H1 (cell line): Measurements from ENCODE around the gene RELN. TPM values are rescaled to one million over a fixed set of nuclear protein-coding genes. Genes with fewer than 3 reads are reported as not detected.
A peak's percentile ranks its signal among the peaks of the same experiment; 100 is the strongest.

Source experiments
- CTCF ChIA-PET: fragments of 300-600 bp; sonication (Branson Sonifier 250); formaldehyde crosslinking; loops from one replicate; lab custom pipeline; 2021; ENCODE audit not compliant: partially characterized antibody; lab: Charles Lee
- POLR2A ChIA-PET: fragments of 300-600 bp; sonication (Branson Sonifier 250); formaldehyde crosslinking; loops from one replicate; lab custom pipeline; 2021; ENCODE audit warnings: inconsistent platforms; ENCODE audit not compliant: partially characterized antibody; lab: Charles Lee
- DNase-seq, 2 experiments: peaks; one replicate each; pipeline versions ENCODE4 v3.0.0 to v3.0.0-alpha.2; 2010 to 2022; ENCODE audit warnings: low spot score in 2 of 2, low read depth in 1 of 2, mixed read lengths in 1 of 2
- FAIRE-seq: peaks from 2 replicates; lab custom pipeline; 2011; peaks lifted over from hg19 to GRCh38; lab: Jason Lieb, UNC
- H2AFZ ChIP-seq: 2 replicates; pipeline ENCODE4 v1.8.1; 2012; ENCODE audit warnings: low read length, inconsistent platforms
- H2AK5ac ChIP-seq: 2 replicates; pipeline ENCODE4 v1.6.1; 2013; ENCODE audit warnings: low read depth, low read length
- H2BK120ac ChIP-seq: replicated peaks from 2 replicates; pipeline ENCODE3; 2013; ENCODE audit warnings: low read depth, low read length, inconsistent platforms
- H2BK12ac ChIP-seq: 2 replicates; pipeline ENCODE4 v1.6.1; 2013; ENCODE audit warnings: low read depth, low read length
- H2BK15ac ChIP-seq: 2 replicates; pipeline ENCODE4 v1.6.1; 2013; ENCODE audit warnings: low read length
- H2BK20ac ChIP-seq: 2 replicates; pipeline ENCODE4 v1.6.1; 2013; ENCODE audit warnings: low read length
- H2BK5ac ChIP-seq: 2 replicates; pipeline ENCODE4 v1.6.1; 2013; ENCODE audit warnings: low read depth, low read length
- H3K14ac ChIP-seq: 2 replicates; pipeline ENCODE4 v1.6.1; 2013; ENCODE audit warnings: inconsistent platforms; ENCODE audit not compliant: insufficient read length
- H3K18ac ChIP-seq: 2 replicates; pipeline ENCODE4 v1.6.1; 2013; ENCODE audit warnings: low read length; ENCODE audit errors: extremely low read depth
- H3K23ac ChIP-seq: 2 replicates; pipeline ENCODE4 v1.6.1; 2013; ENCODE audit warnings: inconsistent platforms; ENCODE audit not compliant: insufficient read length
- H3K23me2 ChIP-seq: 2 replicates; pipeline ENCODE4 v1.6.1; 2013; ENCODE audit warnings: low read depth, low read length
- H3K27ac ChIP-seq: 2 replicates; pipeline ENCODE4 v1.6.1; 2011; ENCODE audit warnings: low read depth, low read length, inconsistent platforms
- H3K27me3 ChIP-seq, 4 experiments: replicated peaks in 1 of 4; 1 replicate in 1 of 4; 2 replicates in 3 of 4; pipeline versions ENCODE4 v1.6.1 to v1.8.1; 2011 to 2013; ENCODE audit warnings: low read length in 3 of 4, mild to moderate bottlenecking in 3 of 4, inconsistent platforms in 2 of 4, mixed read lengths in 2 of 4, moderate library complexity in 1 of 4; ENCODE audit not compliant: control insufficient read depth in 3 of 4, insufficient read depth in 3 of 4; ENCODE audit errors: extremely low read depth in 1 of 4
- H3K36me3 ChIP-seq, 4 experiments: 2 replicates each; pipeline versions ENCODE4 v1.6.1 to v1.8.1; 2011 to 2013; ENCODE audit warnings: mild to moderate bottlenecking in 4 of 4, low read length in 3 of 4, moderate library complexity in 2 of 4, control low read depth in 1 of 4, inconsistent platforms in 1 of 4; ENCODE audit not compliant: insufficient read depth in 4 of 4, control insufficient read depth in 2 of 4
- H3K4ac ChIP-seq: replicated peaks from 2 replicates; pipeline ENCODE3; 2013; ENCODE audit warnings: low read length, low read depth, mixed read lengths, inconsistent platforms; ENCODE audit not compliant: insufficient read length
- H3K4me1 ChIP-seq, 4 experiments: replicated peaks in 1 of 4; 1 replicate in 1 of 4; 2 replicates in 3 of 4; pipeline versions ENCODE4 v1.6.1 to v1.8.1; 2011 to 2013; ENCODE audit warnings: low read length in 3 of 4, inconsistent platforms in 2 of 4, mixed read lengths in 1 of 4; ENCODE audit not compliant: insufficient read depth in 4 of 4, control insufficient read depth in 3 of 4
- H3K4me2 ChIP-seq, 2 experiments: 2 replicates each; pipeline versions ENCODE4 v1.6.1 to v1.8.1; 2011 to 2013; ENCODE audit warnings: low read depth in 2 of 2, low read length in 2 of 2, control low read depth in 1 of 2, inconsistent platforms in 1 of 2, mild to moderate bottlenecking in 1 of 2; ENCODE audit not compliant: insufficient read depth in 1 of 2
- H3K4me3 ChIP-seq, 4 experiments: fragments of 200-600, 300-600 bp in 1 of 4; sonication (generic), shearing (Covaris generic), sonication (Bioruptor Twin) in 1 of 4; 2 replicates each; pipeline versions ENCODE4 v1.5.1 to v1.8.1; 2011 to 2016; ENCODE audit warnings: low read length in 4 of 4, low read depth in 3 of 4, control low read depth in 2 of 4, inconsistent platforms in 2 of 4, mild to moderate bottlenecking in 2 of 4, mixed read lengths in 1 of 4, moderate library complexity in 1 of 4; ENCODE audit not compliant: insufficient read depth in 2 of 4; ENCODE audit errors: extremely low read depth in 1 of 4
- H3K56ac ChIP-seq: replicated peaks from 2 replicates; pipeline ENCODE3; 2013; ENCODE audit warnings: low read depth, mild to moderate bottlenecking, mixed read lengths, low read length, inconsistent platforms; ENCODE audit not compliant: insufficient read length
- H3K79me1 ChIP-seq: 2 replicates; pipeline ENCODE4 v1.6.1; 2013; ENCODE audit warnings: low read depth, low read length, control low read depth
- H3K79me2 ChIP-seq, 2 experiments: 2 replicates each; pipeline versions ENCODE4 v1.6.1 to v1.8.1; 2012 to 2013; ENCODE audit warnings: low read length in 2 of 2, mild to moderate bottlenecking in 2 of 2, inconsistent platforms in 1 of 2; ENCODE audit not compliant: insufficient read depth in 2 of 2, control insufficient read depth in 1 of 2
- H3K9ac ChIP-seq, 4 experiments: replicated peaks in 1 of 4; 1 replicate in 1 of 4; 2 replicates in 3 of 4; pipeline versions ENCODE4 v1.6.1 to v1.8.1; 2011 to 2013; ENCODE audit warnings: low read depth in 3 of 4, low read length in 3 of 4, control low read depth in 2 of 4, mild to moderate bottlenecking in 2 of 4, moderate library complexity in 2 of 4, inconsistent platforms in 1 of 4; ENCODE audit errors: extremely low read depth in 1 of 4
- H3K9me3 ChIP-seq, 2 experiments: 2 replicates each; pipeline versions ENCODE4 v1.6.1 to v1.8.1; 2012 to 2013; ENCODE audit warnings: mild to moderate bottlenecking in 2 of 2, moderate library complexity in 2 of 2, control low read depth in 1 of 2, inconsistent platforms in 1 of 2, low read depth in 1 of 2, low read length in 1 of 2, mixed read lengths in 1 of 2; ENCODE audit not compliant: insufficient read depth in 2 of 2
- H4K20me1 ChIP-seq, 2 experiments: replicated peaks in 1 of 2; 2 replicates each; pipeline versions ENCODE3 to v1.8.1; 2011 to 2013; ENCODE audit warnings: inconsistent platforms in 2 of 2, low read length in 2 of 2, mild to moderate bottlenecking in 1 of 2; ENCODE audit not compliant: insufficient read depth in 2 of 2, control insufficient read depth in 1 of 2
- H4K5ac ChIP-seq: 2 replicates; pipeline ENCODE4 v1.6.1; 2013; ENCODE audit warnings: low read length, low read depth, mixed read lengths, inconsistent platforms; ENCODE audit not compliant: insufficient read length
- H4K8ac ChIP-seq: 2 replicates; pipeline ENCODE4 v1.8.0; 2013; ENCODE audit warnings: mild to moderate bottlenecking, moderate library complexity, low read length, inconsistent platforms; ENCODE audit not compliant: insufficient read depth; ENCODE audit errors: extremely low read depth
- H4K91ac ChIP-seq: replicated peaks from 2 replicates; pipeline ENCODE3; 2013; ENCODE audit warnings: low read length, mixed read lengths, inconsistent platforms; ENCODE audit not compliant: insufficient read length
- SP1 ChIP-seq: IDR thresholded peaks from 2 replicates; pipeline ENCODE4 v1.6.1; 2011; ENCODE audit warnings: low read depth, low read length
- WGBS, 2 experiments: shearing (Covaris generic) in 1 of 2; methylation state at CpG; one replicate each; pipeline versions ENCODE4 v1.1.6 to v1.1.7; 2013 to 2015; ENCODE audit warnings: low lambda C conversion rate in 2 of 2, mixed read lengths in 2 of 2, inconsistent platforms in 1 of 2, low coverage in 1 of 2, missing lambda C conversion rate in 1 of 2; ENCODE audit not compliant: insufficient replicate concordance in 2 of 2, insufficient coverage in 1 of 2, insufficient read length in 1 of 2; ENCODE audit errors: extremely low coverage in 1 of 2, missing lambda C conversion rate in 1 of 2; 5-methylcytosine and 5-hydroxymethylcytosine counted together
- polyA plus RNA-seq, 7 experiments: library from polyadenylated mRNA; depleted of rRNA in 3 of 7; stranded (reverse) in 5 of 7; unstranded in 2 of 7; fragments of >200 nt in 5 of 7; fragments of 200-250 nt in 2 of 7; gene quantifications; 1 replicate in 5 of 7; 2 replicates in 1 of 7; 4 replicates in 1 of 7; pipeline versions ENCODE4 v1.2.1 to v1.2.3, GENCODE V29; 2011 to 2013; ENCODE audit warnings: missing spikeins in 2 of 7, mixed read lengths in 2 of 7
- total RNA-seq: library from RNA; stranded (reverse); fragmentation: NEBNext Ultra II Directional; extraction: Animal tissue kit (Norgen Biotek cat#: 25700); gene quantifications from 2 replicates; pipeline ENCODE4 v1.2.1, GENCODE V29; 2021

The RELN gene
- total and polyA plus RNA-seq, 2 of the 8 experiments (the other 6 are each of a cell fraction or from before 2014, with no cell fraction given) = 0.03 to 0.07 TPM

GRCh38 chr7:103862302-103863035 lies 127.0 kb downstream of the RELN start:
- Histone ChIP-seq H3K36me3 (no peaks in the 10 kb centered on the region), H3K56ac (no peak overlapping the region), H3K27me3 (no peaks in the 10 kb centered on the region), H3K9me3 (no peaks in the 10 kb centered on the region), H3K79me2 (no peaks in the 10 kb centered on the region), H2BK15ac (no peak overlapping the region), H4K20me1 (no peaks in the 10 kb centered on the region), H3K4me1 (peaks cover 0 to 2% (median under 1%) of the 10 kb centered on the region in 4 experiments; a peak in 4 of 7 replicates)
- TF ChIP-seq SP1 = no peak
- TF ChIP-seq, all 59 proteins: peak for 0
- no peak overlapping the region for H4K8ac ChIP-seq
- no peak overlapping the region for H3K23ac ChIP-seq
- no peak overlapping the region for H3K4me2 ChIP-seq
- H2AK5ac ChIP-seq = no peak overlapping the region
- H2BK12ac ChIP-seq = no peak overlapping the region
- 89% methylated on average over 4 of the region's 4 CpGs; no CpG with 5 or more reads in 1 of the 2 experiments for WGBS, 2 experiments
- H3K4ac ChIP-seq = no peak overlapping the region
- H3K14ac ChIP-seq = no peak overlapping the region
- H3K23me2 ChIP-seq = no peaks in the 10 kb centered on the region
- no peak overlapping the region for H2BK120ac ChIP-seq
- no peak overlapping the region for H3K18ac ChIP-seq
- H4K91ac ChIP-seq = no peak overlapping the region
- H3K27ac ChIP-seq = no peak overlapping the region
- ChIA-PET POLR2A (no interaction called here), CTCF (interaction anchor here (0.6 kb wide), 1 partner anchor 84 kb away, joined by 3 read pairs; no protein-coding TSS in a partner anchor)
- 0 out of 2 replicates have a peak overlapping the region, but pooled peaks have one; percentile 31 for H2AFZ ChIP-seq
- no peak overlapping the region for H3K4me3 ChIP-seq
- H3K79me1 ChIP-seq = no peaks in the 10 kb centered on the region
- no peak overlapping the region for H2BK20ac ChIP-seq
- H4K5ac ChIP-seq = no peak overlapping the region
- no peak overlapping the region for H3K9ac ChIP-seq
- H2BK5ac ChIP-seq = no peak overlapping the region
- no peak for DNase-seq
- FAIRE-seq = no peak
